H9 (cell line): ENCODE results near the gene PASD1. TPM values are rescaled to one million over a fixed set of nuclear protein-coding genes. Genes with fewer than 3 reads are reported as not detected.
"Not testable (repeated sequence)": the region's sequence is repeated elsewhere in the genome, so short reads cannot be mapped to it uniquely, and the experiment has no call there.

ENCODE experiments used
- DNase-seq: peaks from one replicate; pipeline ENCODE4 v3.0.0-alpha.2; 2017
- H2AFZ ChIP-seq: one replicate; pipeline ENCODE4 v1.6.1; 2013; ENCODE audit warnings: mild to moderate bottlenecking, low read length, control low read depth, moderate library complexity
- H2AK5ac ChIP-seq: 2 replicates; pipeline ENCODE4 v1.6.1; 2013; ENCODE audit warnings: low read length, control low read depth, mixed read lengths; ENCODE audit not compliant: insufficient read length
- H2BK120ac ChIP-seq: one replicate; pipeline ENCODE4 v1.6.1; 2013; ENCODE audit warnings: low read depth, mild to moderate bottlenecking, low read length, control low read depth, inconsistent platforms; ENCODE audit not compliant: poor library complexity, severe bottlenecking
- H2BK12ac ChIP-seq: 2 replicates; pipeline ENCODE4 v1.6.1; 2013; ENCODE audit warnings: low read length, control low read depth, mixed read lengths, low read depth; ENCODE audit not compliant: insufficient read length
- H2BK15ac ChIP-seq: 2 replicates; pipeline ENCODE4 v1.6.1; 2013; ENCODE audit warnings: low read depth, low read length, control low read depth
- H2BK20ac ChIP-seq: one replicate; pipeline ENCODE4 v1.6.1; 2013; ENCODE audit warnings: low read depth, mild to moderate bottlenecking, low read length, control low read depth, inconsistent platforms; ENCODE audit not compliant: poor library complexity, severe bottlenecking
- H2BK5ac ChIP-seq: 2 replicates; pipeline ENCODE4 v1.6.1; 2013; ENCODE audit warnings: low read length, control low read depth, mixed read lengths; ENCODE audit not compliant: insufficient read length
- H3K14ac ChIP-seq: 2 replicates; pipeline ENCODE4 v1.6.1; 2013; ENCODE audit warnings: low read length, control low read depth; ENCODE audit not compliant: insufficient read depth
- H3K18ac ChIP-seq: 2 replicates; pipeline ENCODE4 v1.6.1; 2013; ENCODE audit warnings: low read depth, mild to moderate bottlenecking, mixed read lengths, low read length, control low read depth; ENCODE audit not compliant: insufficient read length
- H3K23ac ChIP-seq: 2 replicates; pipeline ENCODE4 v1.6.1; 2013; ENCODE audit warnings: low read length, control low read depth, mixed read lengths, low read depth; ENCODE audit not compliant: insufficient read length
- H3K23me2 ChIP-seq: 2 replicates; pipeline ENCODE4 v1.6.1; 2013; ENCODE audit warnings: low read depth, mild to moderate bottlenecking, mixed read lengths, low read length, control low read depth; ENCODE audit not compliant: insufficient read length, poor library complexity, severe bottlenecking
- H3K27ac ChIP-seq: 2 replicates; pipeline ENCODE4 v1.5.1; 2013; ENCODE audit warnings: low read length, control low read depth, mixed read lengths, low read depth; ENCODE audit not compliant: insufficient read length
- H3K27me3 ChIP-seq: 2 replicates; pipeline ENCODE4 v1.6.1; 2013; ENCODE audit warnings: low read length, control low read depth, inconsistent platforms; ENCODE audit not compliant: insufficient read depth
- H3K4ac ChIP-seq: 2 replicates; pipeline ENCODE4 v1.6.1; 2013; ENCODE audit warnings: low read depth, mild to moderate bottlenecking, control low read depth, inconsistent platforms, low read length, moderate library complexity
- H3K4me1 ChIP-seq: 2 replicates; pipeline ENCODE4 v1.6.1; 2013; ENCODE audit warnings: low read length, control low read depth, inconsistent platforms; ENCODE audit not compliant: insufficient read depth
- H3K4me2 ChIP-seq: 2 replicates; pipeline ENCODE4 v1.6.1; 2013; ENCODE audit warnings: low read length, control low read depth, mixed read lengths; ENCODE audit not compliant: insufficient read length, insufficient read depth
- H3K56ac ChIP-seq: 2 replicates; pipeline ENCODE4 v1.6.1; 2013; ENCODE audit warnings: low read depth, mild to moderate bottlenecking, mixed read lengths, low read length, control low read depth; ENCODE audit not compliant: insufficient read length
- H3K79me1 ChIP-seq: 2 replicates; pipeline ENCODE4 v1.6.1; 2013; ENCODE audit warnings: low read depth, mild to moderate bottlenecking, moderate library complexity, low read length, control low read depth, inconsistent platforms; ENCODE audit not compliant: insufficient read depth, poor library complexity, severe bottlenecking
- H3K79me2 ChIP-seq: 2 replicates; pipeline ENCODE4 v1.6.1; 2013; ENCODE audit warnings: low read length, control low read depth, inconsistent platforms; ENCODE audit not compliant: insufficient read depth
- H3K9ac ChIP-seq: 2 replicates; pipeline ENCODE4 v1.6.1; 2013; ENCODE audit warnings: low read length, control low read depth, mixed read lengths; ENCODE audit not compliant: insufficient read length; ENCODE audit errors: extremely low read depth
- H3K9me3 ChIP-seq: one replicate; pipeline ENCODE4 v1.6.1; 2013; ENCODE audit warnings: low read depth, low read length, inconsistent platforms; ENCODE audit not compliant: control insufficient read depth
- H3T11ph ChIP-seq: one replicate; pipeline ENCODE4 v1.6.1; 2013; ENCODE audit warnings: mild to moderate bottlenecking, low read length, control low read depth, inconsistent platforms
- H4K20me1 ChIP-seq: one replicate; pipeline ENCODE4 v1.6.1; 2013; ENCODE audit not compliant: control insufficient read depth, insufficient read length, insufficient read depth
- H4K5ac ChIP-seq: 2 replicates; pipeline ENCODE4 v1.6.1; 2013; ENCODE audit warnings: low read depth, mild to moderate bottlenecking, mixed read lengths, low read length, control low read depth; ENCODE audit not compliant: insufficient read length
- H4K8ac ChIP-seq: replicated peaks from 2 replicates; pipeline ENCODE4 v1.6.1; 2013; ENCODE audit warnings: low read length, control low read depth, mixed read lengths, low read depth; ENCODE audit not compliant: insufficient read length
- H4K91ac ChIP-seq: 2 replicates; pipeline ENCODE4 v1.6.1; 2013; ENCODE audit warnings: low read depth, mild to moderate bottlenecking, moderate library complexity, mixed read lengths, low read length, control low read depth; ENCODE audit not compliant: insufficient read length
- H3K27ac Mint-ChIP-seq, 3 experiments: 2 replicates in 2 of 3; 3 replicates in 1 of 3; pipeline ENCODE4 v1.8.0; 2020 to 2021; ENCODE audit warnings: mixed read lengths in 3 of 3, mild to moderate bottlenecking in 1 of 3, moderate library complexity in 1 of 3
- H3K27me3 Mint-ChIP-seq: 2 replicates; pipeline ENCODE4 v1.8.0; 2021; ENCODE audit warnings: low read depth, mild to moderate bottlenecking, moderate library complexity, mixed read lengths
- H3K36me3 Mint-ChIP-seq, 3 experiments: 2 replicates in 2 of 3; 3 replicates in 1 of 3; pipeline ENCODE4 v1.8.0; 2020 to 2021; ENCODE audit warnings: low read depth in 3 of 3, mixed read lengths in 3 of 3; ENCODE audit not compliant: insufficient read depth in 1 of 3
- H3K4me1 Mint-ChIP-seq, 2 experiments: 2 replicates each; pipeline ENCODE4 v1.8.0; 2020; ENCODE audit warnings: mixed read lengths in 2 of 2
- H3K4me3 Mint-ChIP-seq, 2 experiments: 2 replicates in 1 of 2; 3 replicates in 1 of 2; pipeline ENCODE4 v1.8.0; 2020 to 2021; ENCODE audit warnings: mild to moderate bottlenecking in 2 of 2, mixed read lengths in 2 of 2, moderate library complexity in 1 of 2
- H3K9me3 Mint-ChIP-seq, 2 experiments: 2 replicates in 1 of 2; 3 replicates in 1 of 2; pipeline ENCODE4 v1.8.0; 2020; ENCODE audit warnings: mild to moderate bottlenecking in 2 of 2, mixed read lengths in 2 of 2, moderate library complexity in 1 of 2
- WGBS: extraction: QIAGEN DNeasy Blood & Tissue Kit; methylation state at CpG from one replicate; pipeline ENCODE4 v1.1.7; 2013; ENCODE audit warnings: missing lambda C conversion rate, low lambda C conversion rate, mixed read lengths; ENCODE audit not compliant: insufficient read length; ENCODE audit errors: extremely low coverage; 5-methylcytosine and 5-hydroxymethylcytosine counted together
- total RNA-seq: library from RNA; stranded (reverse); gene quantifications from 2 replicates; pipeline ENCODE4 v1.2.1, GENCODE V29; 2021
- TF ChIP-seq, protein P1 (sequence below): fragments of 200-600 bp; sonication (generic); conservative IDR thresholded peaks from 3 replicates; pipeline ENCODE4 v1.8.0; 2021; ENCODE audit warnings: antibody characterized with exemption, mild to moderate bottlenecking

PASD1 gene
- total RNA-seq, 1 experiment from 2014 or later = not detected

DNA sequence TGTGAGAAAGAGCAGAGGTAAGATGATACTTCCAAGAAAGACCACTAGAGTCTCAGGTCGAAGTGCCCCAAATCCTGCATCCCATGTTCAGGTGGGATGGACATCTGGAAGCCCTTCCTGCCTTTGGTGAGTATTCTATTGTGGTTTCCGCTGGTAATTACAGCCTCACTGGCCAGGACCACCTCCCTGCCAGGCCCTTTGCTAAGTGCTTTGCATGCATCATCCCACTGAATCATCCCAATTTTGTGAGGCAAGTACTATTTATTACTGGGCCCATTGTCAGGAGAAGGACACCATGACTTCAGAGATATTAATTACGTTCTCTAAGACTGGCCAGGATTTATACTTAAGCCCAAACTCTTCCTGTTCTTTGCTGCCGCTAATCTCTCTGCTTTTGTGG is 10.7 kb upstream of the PASD1 start:
- H3K79me2 ChIP-seq = no peaks in the 10 kb centered on the region

DNA sequence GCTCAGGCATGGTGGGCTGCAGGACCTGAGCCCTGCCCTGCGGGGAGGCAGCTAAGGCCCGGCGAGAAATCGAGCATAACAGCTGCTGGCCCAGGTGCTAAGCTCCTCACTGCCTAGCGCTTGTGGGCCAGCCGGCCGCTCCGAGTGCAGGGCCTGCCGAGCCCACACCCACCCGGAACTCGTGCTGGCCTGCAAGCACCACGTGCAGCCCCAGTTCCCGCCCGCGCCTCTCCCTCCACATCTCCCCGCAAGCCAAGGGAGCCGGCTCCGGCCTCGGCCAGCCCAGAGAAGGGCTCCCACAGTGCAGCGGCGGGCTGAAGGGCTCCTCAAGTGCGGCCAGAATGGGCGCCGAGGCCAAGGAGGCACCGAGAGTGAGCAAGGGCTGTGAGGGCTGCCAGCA is 8.2 kb upstream of the PASD1 start:
- not testable (repeated sequence) for H3K23ac ChIP-seq, H4K8ac ChIP-seq, H3K4ac ChIP-seq, H3K4me2 ChIP-seq, H3K79me1 ChIP-seq, H3K4me1 Mint-ChIP-seq, H3K36me3 Mint-ChIP-seq, H2BK120ac ChIP-seq, H3K18ac ChIP-seq, H3K23me2 ChIP-seq, H2BK20ac ChIP-seq, H4K5ac ChIP-seq, H2AK5ac ChIP-seq, H2BK5ac ChIP-seq, H3K79me2 ChIP-seq, H3T11ph ChIP-seq, H3K9ac ChIP-seq, H3K4me3 Mint-ChIP-seq, H2BK15ac ChIP-seq, H3K27ac Mint-ChIP-seq, H4K20me1 ChIP-seq, H3K27me3 ChIP-seq, H3K14ac ChIP-seq, H2BK12ac ChIP-seq, H3K27me3 Mint-ChIP-seq, H4K91ac ChIP-seq, H3K4me1 ChIP-seq, H3K56ac ChIP-seq, DNase-seq, H2AFZ ChIP-seq, H3K27ac ChIP-seq
- whole genome bisulfite sequencing = no CpG with 5 or more reads among the region's 25 CpGs
- H3K9me3 Mint-ChIP-seq = peaks cover 51 to 63% of the 10 kb centered on the region in 2 experiments
- H3K9me3 ChIP-seq = peaks cover 21% of the 10 kb centered on the region

More for the DNA sequence above, 10.7 kb upstream of the PASD1 start:
- H3K27me3 Mint-ChIP-seq = no peaks in the 10 kb centered on the region; the same call in none of the 2 replicates
- H3K4me2 ChIP-seq = no peak overlapping the region
- H2BK5ac ChIP-seq = no peak overlapping the region
- no peak overlapping the region for H3K18ac ChIP-seq
- H3K4me3 Mint-ChIP-seq = no peak overlapping the region
- no peak overlapping the region for H2BK120ac ChIP-seq
- no peak overlapping the region for H3K14ac ChIP-seq
- H2BK15ac ChIP-seq = no peak overlapping the region
- no peak overlapping the region for H3K27ac ChIP-seq
- no peaks in the 10 kb centered on the region for H3K27me3 ChIP-seq
- H3K4ac ChIP-seq = no peak overlapping the region
- no peaks in the 10 kb centered on the region for H3K79me1 ChIP-seq
- peaks cover 66 to 70% of the 10 kb centered on the region in 2 experiments for H3K9me3 Mint-ChIP-seq
- H3K4me1 Mint-ChIP-seq = no peaks in the 10 kb centered on the region
- H3K23me2 ChIP-seq = no peaks in the 10 kb centered on the region
- no peak for DNase-seq
- no peak overlapping the region for H2AK5ac ChIP-seq
- TF ChIP-seq, protein P1, sequence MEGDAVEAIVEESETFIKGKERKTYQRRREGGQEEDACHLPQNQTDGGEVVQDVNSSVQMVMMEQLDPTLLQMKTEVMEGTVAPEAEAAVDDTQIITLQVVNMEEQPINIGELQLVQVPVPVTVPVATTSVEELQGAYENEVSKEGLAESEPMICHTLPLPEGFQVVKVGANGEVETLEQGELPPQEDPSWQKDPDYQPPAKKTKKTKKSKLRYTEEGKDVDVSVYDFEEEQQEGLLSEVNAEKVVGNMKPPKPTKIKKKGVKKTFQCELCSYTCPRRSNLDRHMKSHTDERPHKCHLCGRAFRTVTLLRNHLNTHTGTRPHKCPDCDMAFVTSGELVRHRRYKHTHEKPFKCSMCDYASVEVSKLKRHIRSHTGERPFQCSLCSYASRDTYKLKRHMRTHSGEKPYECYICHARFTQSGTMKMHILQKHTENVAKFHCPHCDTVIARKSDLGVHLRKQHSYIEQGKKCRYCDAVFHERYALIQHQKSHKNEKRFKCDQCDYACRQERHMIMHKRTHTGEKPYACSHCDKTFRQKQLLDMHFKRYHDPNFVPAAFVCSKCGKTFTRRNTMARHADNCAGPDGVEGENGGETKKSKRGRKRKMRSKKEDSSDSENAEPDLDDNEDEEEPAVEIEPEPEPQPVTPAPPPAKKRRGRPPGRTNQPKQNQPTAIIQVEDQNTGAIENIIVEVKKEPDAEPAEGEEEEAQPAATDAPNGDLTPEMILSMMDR = no peak
- H4K5ac ChIP-seq = no peak overlapping the region
- H3K36me3 Mint-ChIP-seq = peaks cover 2 to 7% (median 3%) of the 10 kb centered on the region in 3 experiments; a peak in 3 of 7 replicates
- H3K56ac ChIP-seq = no peak overlapping the region
- no peak overlapping the region for H4K91ac ChIP-seq
- no peak overlapping the region for H3T11ph ChIP-seq
- no peaks in the 10 kb centered on the region for H3K4me1 ChIP-seq
- no peak overlapping the region for H4K8ac ChIP-seq
- no peak overlapping the region for H3K9ac ChIP-seq
- WGBS = no CpG with 5 or more reads among the region's 4 CpGs
- H3K23ac ChIP-seq = no peak overlapping the region
- H2BK12ac ChIP-seq = no peak overlapping the region
- H2AFZ ChIP-seq = no peak overlapping the region
- H4K20me1 ChIP-seq = no peaks in the 10 kb centered on the region
- no peak overlapping the region for H2BK20ac ChIP-seq
- no peak overlapping the region for H3K27ac Mint-ChIP-seq
- peaks cover 21% of the 10 kb centered on the region for H3K9me3 ChIP-seq
